Fibroblast of gingiva (primary cell): ENCODE measurements around the gene SSBP3.

ENCODE experiments used
- DNase-seq: peaks from one replicate; pipeline ENCODE4 v3.0.0-alpha.2; 2011; ENCODE audit warnings: low read depth

The SSBP3 gene

DNA sequence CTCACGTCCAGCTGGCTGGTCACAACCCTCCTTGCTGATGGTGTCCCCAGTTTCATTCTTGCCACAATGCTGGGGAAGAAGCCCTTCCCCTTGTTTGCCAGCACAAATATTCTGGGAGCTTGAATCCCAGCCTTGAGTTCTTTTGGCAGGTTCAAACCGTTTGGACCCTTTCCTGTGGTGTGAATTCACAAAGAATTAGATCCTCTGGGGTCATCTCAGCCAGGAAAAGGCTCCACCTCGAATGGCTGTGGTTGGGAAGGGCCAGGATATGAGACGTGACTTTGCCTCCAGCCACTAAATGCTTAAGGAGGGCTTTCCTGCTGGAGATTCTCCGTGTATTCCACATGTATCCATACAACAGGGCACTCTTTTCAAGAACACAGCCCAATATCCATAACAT, 139.3 kb downstream of the SSBP3 start:
- no peak for DNase-seq

- DNase-seq, result no peak
Observed at GRCh38 chr1:54266195-54266594, 140.0 kb downstream of the SSBP3 start.

DNA sequence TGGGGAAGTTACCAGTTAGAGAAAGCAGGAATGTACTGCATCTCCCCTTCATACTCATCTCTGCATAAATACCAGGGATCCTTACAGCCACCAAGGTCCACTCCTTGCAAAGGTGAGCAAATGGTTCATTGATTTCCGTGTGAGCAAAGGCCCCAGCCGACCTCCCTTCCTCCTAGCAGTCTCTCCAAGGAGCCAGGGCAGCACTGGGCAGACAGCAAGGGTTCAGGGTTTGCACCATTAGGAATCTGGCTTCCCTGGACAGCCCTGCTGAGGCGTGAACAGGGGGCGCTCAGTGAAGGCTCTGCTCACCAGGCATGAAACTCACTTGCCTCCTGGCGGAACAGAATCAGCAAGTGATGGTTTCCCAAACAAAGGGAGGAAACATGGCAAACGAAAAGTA, 140.5 kb downstream of the SSBP3 start:
- DNase-seq, result no peak

GRCh38 chr1:54265126-54265525, 141.1 kb downstream of the SSBP3 start:
- no peak for DNase-seq

DNA sequence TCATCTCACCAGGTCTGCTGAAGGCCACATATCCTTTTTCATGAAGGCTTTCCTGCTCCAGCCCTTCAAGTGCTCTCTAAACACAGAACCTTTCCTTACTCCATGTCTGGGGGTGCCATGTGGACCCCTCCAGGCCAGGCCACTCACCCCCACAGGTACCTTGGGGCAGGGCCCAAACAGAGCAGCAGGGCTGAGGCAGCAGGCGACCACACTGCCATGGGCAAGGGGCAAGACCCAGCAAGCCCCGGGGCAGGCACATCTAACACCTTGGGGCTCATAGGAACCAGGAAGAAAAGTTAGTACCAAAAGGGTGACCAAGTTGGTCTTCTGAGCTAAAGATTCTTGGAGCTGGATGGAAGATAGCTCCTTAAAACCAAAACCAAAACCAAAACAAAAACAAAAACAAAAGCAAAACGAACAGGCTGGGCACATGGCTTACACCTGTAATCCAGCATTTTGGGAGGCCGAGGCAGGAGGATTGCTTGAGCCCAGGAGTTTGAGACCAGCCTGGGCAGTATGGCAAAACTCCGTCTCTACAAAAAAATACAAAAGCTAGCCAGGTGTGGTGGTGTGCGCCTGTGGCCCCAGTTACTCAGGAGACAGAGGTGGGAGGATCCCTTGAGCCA, 142.5 kb downstream of the SSBP3 start:
- DNase-seq, result no peak

- no peak for DNase-seq
Observed at GRCh38 chr1:54262244-54262643, 143.9 kb downstream of the SSBP3 start.

GRCh38 chr1:54260810-54261209, 145.4 kb downstream of the SSBP3 start:
- no peak for DNase-seq

- DNase-seq, result no peak
Observed at GRCh38 chr1:54259546-54260140, 146.6 kb downstream of the SSBP3 start.

- DNase-seq, result no peak
Observed at GRCh38 chr1:54257876-54258275, 148.3 kb downstream of the SSBP3 start.

DNA sequence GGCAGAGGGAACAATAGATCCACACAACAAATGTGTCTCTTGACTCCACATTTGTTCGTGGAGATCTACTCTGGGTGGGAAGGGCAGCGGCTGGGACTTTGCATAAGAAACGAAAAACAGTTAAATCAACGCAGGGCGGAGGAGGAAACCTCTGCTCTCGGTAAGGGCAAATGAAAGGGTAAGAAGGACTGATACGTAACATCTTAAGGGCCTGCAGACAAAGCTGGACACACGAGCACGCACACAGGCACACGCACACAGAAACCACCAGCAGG, 148.9 kb downstream of the SSBP3 start:
- no peak for DNase-seq

DNA sequence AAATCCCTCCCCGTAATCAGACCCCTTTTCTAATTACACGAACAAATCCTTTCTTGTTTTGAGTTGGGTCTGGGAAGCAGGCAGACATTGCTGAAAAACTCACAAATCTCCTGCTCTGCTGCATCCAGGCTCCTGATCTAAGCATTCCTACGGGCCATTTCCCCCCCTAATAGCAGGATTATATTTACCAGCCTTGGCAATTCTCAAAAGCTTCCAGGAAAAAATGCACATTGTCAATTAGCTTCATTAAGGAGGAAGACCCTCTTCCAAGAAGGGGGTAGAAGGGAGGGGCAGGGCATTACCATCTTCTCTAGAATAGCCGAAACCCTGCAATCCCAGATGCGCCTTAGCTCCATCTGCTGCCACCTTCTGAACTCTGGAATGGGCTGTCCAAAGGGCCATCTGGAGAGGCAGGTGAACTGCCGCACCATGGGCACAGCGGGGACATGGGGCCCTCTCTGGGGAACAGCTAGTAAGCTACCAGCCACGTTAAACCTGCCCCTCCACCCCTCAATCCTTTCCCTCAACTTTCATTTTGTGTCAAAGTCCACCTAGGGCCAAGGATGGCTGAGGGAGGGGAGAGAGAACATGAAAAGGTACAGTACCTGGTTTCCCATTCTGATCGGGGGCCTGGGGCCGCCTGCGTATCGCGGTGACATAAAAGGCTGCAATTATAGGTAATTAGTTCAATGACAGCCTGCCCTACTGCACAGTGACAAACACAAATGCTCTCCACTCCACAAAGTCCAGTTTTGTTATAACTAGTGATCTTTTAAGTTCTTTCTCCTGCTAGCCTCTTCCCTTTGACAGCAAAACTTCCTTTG, 149.5 kb downstream of the SSBP3 start:
- no peak for DNase-seq

GRCh38 chr1:54255026-54255702, 151.0 kb downstream of the SSBP3 start:
- DNase-seq, result peak; percentile 28

- DNase-seq, result no peak
Observed at GRCh38 chr1:54254055-54254454, 152.1 kb downstream of the SSBP3 start.

- peak; percentile 69 for DNase-seq
Observed at GRCh38 chr1:54253480-54253879, 152.7 kb downstream of the SSBP3 start.

DNA sequence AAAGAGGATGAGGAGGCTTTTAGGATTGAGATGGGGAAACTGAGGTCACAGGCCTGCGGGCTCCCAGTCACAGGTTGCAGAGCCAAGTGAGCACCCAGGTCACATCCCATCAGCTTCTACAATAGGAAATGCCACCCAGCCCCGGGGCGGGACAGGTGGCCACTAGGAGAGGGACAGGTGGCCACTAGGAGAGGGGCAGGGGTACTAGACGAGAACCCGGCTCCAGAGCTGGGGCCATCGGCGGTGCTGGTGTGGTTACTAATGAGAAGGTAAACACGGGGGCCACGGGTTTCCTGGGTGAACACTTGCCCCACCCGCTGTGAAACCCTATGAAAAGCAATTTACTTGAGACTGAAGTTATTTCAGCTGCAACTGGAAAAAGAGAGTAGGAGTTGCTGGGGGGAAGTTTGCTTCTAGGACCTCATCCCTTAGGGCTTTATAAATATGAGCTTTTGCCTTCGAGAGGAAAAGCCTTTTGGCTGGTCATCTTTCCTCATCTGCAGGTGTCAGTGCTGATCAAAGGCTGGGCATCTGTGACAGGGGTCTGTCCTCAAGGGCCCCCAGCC, 153.7 kb downstream of the SSBP3 start:
- DNase-seq, result no peak

- no peak for DNase-seq
Observed at GRCh38 chr1:54250670-54251069, 155.5 kb downstream of the SSBP3 start.

GRCh38 chr1:54249819-54250435, 156.3 kb downstream of the SSBP3 start:
- DNase-seq, result peak; percentile 69

DNA sequence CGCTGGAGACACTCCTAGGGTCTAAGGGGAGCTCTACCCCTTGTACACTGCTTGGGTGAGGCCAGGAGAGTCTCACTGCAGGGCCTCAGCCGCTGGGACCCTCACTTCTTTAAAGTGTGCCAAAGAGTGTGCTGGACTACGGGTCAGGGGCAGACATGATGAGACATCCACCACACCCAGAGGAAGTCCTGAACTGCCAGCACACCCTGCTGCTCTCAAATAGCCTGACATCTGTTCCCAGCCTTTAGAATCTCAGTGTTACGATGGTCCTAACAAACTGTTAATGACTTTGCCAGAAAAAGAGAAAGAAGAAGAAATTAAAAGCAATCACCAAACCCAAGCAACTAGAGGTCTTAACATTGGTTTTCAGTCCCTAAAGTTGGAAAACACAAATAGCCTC, 157.2 kb downstream of the SSBP3 start:
- DNase-seq, result peak; percentile 10

DNA sequence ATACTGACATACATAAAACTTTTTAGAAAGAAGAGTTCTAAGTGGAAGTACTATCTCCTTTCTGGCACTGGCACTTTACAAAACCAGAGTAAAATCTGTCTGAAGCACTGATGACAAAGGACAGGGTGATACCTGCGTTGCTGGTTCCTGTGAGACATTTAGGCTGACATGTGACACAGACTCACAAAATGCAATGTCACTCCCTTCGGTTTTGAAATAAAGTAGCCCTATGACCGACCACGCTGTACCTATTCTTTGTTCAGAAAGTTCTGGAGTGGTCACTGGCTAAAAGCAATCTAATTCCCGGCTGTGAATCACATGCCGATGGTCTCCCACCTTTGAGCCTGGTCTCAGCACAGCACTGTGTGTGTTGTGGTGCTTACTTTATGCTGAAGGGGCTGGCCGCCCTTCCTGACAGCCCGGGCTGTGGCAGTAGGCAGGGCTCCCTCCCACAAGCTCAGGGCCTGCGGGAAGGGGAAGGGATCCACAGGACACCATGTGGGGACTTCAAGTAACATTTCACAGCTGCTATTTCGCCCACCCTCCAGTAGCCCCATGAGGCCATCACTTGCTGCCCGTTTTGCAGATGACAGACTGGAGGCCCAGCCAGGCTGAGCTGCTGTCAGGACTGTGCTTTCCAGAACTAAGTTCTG, 158.2 kb downstream of the SSBP3 start:
- no peak for DNase-seq

- no peak for DNase-seq
Observed at GRCh38 chr1:54246116-54246721, 160.0 kb downstream of the SSBP3 start.

DNA sequence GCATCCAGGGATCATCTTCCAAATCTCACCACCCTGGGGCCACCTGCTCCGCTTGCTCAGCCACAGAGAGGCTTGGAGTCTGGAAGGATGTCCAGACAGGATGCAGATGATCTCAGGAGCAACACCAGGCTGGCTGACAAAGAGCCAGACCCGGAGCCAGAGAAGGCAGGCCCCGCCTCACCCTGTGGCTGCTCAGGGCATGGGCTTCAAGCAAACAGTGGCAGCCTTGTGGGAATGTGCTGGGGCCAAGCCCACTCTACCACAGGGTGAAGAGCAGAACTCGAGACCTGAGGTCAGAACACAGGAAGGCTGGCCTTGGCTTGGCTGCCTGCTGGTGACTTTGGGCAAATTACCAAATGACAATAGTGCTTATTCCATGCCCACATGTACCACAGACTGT, 160.7 kb downstream of the SSBP3 start:
- DNase-seq, result no peak
